Hematopoietic multipotent progenitor cell treated with erythropoietin and hydrocortisone succinate and interleukin-3 and kit ligand, for 15 days (in vitro differentiated cells): ENCODE results near the gene KCNQ5.

ENCODE experiments used
- DNase-seq: peaks from one replicate; pipeline ENCODE4 v3.0.0-alpha.2; 2015; ENCODE audit warnings: low spot score

Gene KCNQ5

DNA sequence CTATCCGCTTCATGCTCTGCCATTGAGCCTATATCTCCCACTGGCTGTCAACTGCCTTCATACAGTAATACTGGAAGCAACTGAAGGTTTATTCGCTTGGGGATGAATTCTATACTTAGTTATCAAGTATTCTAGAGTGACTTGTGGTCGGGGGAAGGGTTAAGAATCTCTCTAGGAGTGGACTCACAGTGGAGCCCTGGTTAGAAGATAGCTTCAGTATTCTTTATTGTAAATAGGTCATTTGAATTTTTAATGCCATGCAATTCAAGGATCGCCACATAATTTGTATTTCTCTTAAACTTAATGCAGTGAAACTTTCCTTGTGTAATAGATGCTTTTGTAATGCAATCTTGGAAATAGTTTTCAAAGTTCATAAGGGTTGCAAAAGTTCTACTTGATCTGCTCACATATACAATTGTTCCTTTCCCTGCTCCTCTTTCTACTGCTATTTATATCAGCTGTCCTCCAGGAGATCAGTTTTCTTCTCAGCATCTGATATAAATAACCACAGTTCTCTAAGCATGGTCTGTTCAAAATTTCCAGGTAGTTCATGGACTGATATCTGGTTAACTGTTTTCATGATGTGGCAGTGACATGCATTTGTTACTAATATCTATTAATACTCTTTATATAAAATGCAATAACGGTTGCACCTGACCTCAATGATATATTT is 120.3 kb downstream of the KCNQ5 start:
- no peak for DNase-seq

DNA sequence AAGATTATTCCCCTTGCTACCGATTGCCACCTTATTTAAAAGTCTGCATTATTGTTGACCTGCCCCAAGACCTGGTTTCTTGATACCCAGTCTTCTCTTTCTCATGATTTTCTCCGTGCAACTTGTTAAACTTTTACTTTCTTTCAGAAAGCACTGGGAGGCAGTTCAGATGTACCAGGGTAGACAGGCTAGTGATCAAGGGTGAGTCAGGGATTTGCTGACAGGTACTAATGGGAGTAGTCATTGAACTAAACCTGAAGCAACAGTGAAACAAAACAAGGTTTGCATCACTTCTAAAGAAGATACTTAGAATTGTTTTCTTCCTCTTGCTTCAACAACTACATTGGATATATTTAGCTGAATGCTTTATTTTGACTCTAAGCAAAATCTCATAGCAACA is 124.4 kb downstream of the KCNQ5 start:
- no peak for DNase-seq

DNA sequence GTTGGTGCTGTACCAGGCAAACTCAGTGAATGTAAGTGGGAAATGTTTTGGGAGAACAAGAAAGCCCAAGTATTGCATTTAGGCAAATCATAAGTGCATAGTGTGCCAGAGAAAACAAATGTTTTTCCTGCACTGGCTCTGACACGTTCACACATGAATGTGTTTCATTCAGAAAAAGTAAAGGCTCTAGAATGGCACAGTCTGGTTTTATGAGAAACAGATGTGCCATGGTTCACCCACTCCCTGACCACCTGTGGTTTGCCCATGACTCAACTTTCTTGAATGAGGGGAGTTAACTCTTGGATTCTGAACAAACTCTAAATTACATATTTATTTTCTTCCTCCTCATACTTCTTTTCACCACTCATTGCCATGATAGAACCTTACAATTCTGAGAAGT is 126.9 kb downstream of the KCNQ5 start:
- DNase-seq: no peak

DNA sequence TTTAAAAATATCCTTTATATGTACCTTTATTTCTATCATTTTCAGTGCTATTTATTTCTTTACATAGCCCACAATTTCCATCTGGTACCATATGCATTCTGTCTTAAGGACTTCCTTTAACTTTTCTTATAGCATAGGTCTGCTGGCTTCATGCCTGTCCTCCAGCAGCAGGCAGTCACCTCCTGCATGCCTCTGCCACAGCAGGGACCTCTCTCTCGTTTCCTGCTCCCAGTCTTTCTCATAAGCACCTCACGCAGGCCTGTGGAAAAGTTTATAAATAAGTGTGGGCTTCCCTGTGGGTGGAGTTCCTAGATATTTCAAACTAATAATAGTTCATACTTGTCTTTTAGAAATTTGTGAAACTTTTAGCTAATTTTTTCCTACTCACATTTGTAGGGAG is 133.9 kb downstream of the KCNQ5 start:
- DNase-seq: no peak

DNA sequence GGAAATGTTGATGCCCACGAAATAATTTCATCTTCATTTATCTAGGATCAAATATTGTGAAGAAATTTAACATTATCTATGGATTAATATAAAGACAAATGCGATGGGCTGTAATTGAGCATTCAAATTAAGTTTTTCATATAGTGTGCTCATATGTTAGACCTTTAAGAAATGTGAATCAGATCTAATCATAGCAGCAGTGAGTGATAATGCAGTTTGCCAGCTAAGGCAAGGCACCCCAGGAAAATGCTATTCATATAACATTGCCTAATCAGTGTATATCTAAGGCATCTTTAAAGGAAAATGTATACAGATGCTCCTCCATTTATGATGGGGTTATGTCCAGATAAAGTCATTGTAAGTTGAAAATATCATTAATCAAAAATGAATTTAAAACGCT is 135.2 kb downstream of the KCNQ5 start:
- DNase-seq: no peak

DNA sequence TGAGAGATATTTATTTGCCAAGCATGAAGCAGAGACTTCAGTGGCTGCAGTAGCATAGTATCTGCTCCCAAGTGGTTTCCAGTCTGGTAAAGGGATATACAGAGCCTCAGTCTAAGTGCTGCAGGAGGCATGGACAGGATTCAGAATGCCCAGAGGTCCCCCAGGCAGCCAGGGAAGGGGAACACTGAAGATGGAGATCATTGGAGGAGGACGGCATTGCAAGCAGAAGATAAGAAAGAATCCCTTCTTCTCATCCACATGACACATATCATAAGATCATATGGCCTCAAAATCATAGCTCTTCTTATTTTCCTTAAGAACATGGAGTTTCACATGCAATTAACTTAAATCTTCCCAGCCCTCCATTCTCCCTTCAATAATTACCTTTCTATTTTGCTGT is 136.1 kb downstream of the KCNQ5 start:
- no peak for DNase-seq

DNA sequence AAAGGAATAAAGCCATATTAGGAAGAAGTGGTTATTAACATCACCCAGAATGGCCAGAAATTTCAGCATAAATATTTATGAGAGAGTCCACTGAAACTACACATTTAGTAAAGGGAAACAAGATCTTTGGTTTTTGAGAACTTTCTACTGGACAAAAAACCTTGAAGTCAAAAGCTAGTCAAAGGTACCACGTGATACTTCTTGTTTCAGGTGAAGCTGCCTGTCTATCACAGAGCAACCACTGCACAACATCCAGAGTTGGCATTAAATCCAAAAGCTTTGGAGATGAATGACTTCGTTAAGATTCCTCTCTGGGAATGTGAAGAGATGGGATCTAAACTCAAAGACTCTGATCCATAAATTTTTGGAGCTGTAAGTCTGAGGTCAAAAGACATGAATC is 137.0 kb downstream of the KCNQ5 start:
- no peak for DNase-seq

DNA sequence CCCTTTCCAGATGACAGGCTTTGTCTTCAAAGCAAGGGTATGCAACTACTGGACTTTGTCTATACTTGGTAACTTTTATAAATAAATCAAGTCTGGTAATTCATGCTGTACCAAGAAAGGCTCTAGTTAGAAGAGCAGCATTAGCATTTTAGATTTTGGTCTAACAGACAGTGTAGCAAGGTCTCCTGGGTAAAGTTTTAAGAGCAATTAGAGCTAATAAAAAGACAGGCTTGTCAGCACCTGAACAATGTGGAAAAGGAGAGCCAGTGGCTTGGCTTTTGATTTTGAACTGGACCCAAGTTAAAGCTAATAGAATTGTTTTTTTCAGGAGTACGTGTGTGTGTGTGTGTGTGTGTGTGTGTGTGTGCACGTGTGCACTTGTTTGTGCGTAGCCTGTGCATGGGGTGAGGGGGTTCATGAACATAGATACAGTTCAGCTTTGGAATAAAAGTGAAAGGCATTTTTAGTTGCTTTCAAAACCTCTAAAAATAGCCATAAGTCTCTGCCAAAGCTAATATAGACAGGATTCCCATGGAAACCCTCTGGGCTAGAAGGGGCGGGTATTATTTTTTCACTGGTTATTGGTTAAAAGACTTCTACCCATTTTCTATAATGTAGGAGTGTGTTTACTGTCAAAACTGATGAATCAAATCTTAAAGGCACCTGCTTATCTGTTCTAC is 138.4 kb downstream of the KCNQ5 start:
- no peak for DNase-seq

DNA sequence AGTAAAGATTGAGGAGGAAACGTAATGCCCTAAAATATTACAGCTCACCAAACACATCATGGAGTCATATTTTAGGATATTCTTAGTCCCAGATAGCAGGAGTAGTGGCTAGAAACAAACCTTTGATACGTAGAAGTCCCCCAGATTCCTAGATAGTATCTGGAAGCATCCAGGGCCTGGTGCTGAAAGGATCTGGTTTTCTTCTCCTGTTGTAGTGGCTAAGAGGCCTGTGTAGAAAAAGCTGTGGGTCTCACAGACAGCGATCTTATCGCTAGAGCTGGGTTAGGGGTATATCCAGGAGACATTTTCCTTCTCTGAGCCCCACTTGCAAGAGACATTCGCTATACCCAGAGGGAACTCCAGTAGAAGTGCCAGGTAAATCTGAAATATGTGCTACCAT is 139.9 kb downstream of the KCNQ5 start:
- no peak for DNase-seq

DNA sequence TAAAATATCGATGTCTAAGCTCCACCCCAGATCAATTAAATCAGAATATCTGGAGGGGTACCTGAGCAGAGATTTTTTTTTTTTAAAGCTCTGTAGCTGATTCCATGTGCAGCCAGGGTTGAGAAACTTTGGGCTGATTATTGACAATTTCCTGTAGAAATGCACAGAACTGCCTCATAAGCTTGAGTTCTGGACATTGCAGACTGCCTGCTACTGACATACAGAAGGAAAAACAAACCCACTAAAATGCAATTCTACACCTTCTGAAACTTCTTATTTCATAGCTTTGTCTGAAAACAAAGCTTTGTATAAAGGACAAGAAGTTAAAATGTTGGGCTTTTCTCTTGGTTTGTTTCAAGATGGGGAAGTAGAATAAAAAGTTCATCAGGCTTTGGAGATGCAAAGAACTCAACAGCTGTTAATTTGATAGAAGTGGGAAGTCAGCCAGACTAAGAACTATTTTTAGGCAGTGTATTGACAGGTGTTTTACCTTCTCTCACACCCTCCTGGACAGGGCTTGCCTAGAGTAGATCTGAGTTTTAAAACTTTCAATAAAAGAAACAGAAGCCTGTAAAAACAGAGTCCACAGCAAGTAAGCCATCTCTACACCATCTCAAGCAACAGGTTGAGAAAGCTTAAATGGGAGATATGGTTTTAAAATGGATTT is 147.7 kb downstream of the KCNQ5 start:
- no peak for DNase-seq

DNA sequence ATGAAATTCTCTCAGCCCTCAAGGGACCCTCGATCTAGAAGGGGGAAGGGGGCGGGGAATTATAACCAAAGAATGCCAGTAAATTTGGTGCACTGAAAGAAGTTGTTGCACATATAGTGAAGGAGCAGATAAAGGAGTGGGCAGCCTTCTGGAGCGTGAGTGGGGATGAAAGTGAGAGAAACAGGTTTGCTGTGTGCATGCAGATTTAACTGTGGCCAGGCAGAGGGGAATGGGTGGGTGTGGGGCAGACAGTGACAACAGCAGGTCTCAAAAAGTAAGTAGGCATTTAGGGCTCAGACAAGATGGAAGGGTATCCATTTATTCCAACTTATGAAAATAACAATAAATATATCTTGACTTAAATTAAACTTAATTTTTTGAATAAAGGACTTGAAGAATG is 149.1 kb downstream of the KCNQ5 start:
- DNase-seq: no peak

DNA sequence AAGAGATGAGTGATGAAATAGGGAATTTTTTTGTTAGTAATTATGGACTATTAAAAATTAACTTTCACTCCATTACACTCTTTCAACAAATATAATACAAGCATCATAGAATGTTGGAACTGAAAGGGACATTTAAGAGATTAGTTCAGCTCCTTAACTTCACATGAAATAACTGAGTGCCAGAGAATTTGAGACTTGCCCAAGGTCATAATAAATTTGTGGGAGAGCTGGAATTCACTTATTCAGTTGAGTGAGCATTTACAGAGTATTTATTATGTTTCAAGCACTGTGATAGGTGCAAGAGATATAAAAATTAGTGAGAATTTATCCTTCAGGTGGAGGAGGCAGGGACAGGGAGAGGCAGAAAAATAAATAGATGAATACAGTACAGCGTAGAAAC is 154.6 kb downstream of the KCNQ5 start:
- no peak for DNase-seq

DNA sequence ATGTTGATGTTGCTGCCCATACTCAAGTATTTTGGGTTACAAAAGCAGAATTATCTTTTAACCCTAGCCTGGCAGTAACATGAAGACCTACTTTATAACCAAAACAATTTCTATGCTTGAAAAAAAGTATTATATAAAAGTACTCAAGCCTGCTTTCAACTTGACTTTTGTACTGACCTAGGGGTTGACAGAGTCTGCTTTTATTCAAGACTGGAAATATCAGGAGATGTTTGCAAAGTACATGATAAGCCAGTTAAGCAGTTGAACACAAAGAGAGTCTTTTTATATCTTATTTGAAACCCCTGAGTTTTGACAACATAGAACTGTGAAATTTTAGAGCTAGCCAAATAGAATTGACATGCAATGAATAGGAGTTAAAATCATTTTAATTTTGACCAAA is 159.8 kb downstream of the KCNQ5 start:
- DNase-seq: no peak

DNA sequence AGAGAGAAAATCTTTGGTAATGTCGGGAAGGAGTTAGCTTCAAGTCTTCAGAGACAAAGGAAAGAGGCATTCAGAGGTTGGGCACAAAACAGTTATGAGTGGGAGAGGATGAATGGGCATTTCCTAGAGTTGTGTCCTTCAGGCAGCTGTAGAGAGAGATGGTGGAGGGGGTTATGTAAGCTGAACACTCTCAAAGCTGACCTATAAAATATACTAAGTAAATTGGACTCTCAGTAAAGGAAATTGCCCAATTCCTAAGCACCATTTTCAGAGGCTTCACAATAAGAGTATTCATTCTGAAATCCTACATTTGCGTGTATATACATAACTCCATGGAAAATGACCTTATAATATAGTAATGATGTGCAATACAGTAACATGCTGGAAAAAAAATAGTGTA is 161.2 kb downstream of the KCNQ5 start:
- DNase-seq: no peak

DNA sequence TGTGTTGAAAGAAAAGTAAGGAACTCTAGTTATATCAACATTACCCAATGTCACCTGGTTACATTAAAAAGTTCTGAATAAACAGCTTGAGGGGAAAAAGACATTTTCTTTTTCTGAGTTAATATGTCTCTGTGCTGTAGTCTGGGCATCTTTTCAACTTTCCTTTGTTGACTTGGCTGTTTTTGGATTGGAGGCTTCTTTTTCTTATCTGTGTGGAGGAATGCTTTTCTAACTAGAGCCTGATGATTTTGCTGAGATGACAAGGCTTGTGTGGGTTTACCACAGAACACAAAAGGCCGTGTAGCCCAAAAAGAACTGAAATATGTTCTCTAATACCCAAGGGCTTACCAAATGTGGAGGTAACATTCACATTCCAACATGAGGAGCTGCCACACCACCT is 161.8 kb downstream of the KCNQ5 start:
- no peak for DNase-seq

DNA sequence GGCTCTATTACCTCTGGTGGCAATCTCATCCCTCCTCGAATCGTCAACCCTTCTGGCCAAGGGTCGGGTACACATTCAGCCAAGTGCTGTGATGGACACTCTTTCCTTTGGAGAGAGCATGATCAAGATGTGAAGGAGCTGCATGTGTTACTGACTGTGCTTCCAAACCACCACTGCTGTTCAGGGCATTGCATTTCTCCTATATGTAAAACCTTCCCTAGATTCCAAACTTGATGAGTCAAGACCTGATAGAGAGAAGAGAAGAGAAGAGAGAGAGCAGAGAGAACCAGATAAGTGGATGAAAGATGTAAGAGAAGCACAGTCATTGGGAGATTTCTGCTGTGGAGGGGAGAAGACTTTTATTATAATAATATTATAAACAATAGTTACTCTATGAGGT is 162.2 kb downstream of the KCNQ5 start:
- DNase-seq: no peak

DNA sequence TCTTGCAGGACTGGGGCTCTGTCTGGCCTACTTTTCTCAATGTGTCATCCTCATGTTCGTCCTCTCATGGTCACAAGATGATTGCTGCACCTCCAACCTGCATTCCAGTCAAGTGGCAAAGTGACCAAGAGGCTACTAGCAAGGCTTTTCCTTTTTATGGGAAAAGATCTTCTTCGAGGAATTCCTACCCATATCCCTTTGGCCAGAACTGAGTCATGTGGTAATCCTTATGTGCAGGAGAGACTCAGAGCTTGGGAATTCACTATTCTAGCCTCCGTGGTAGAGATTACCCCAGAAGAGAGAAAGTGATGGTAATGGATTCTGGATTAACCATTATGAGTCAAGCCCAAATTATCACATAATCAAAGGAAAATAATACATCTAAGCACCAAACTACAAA is 162.7 kb downstream of the KCNQ5 start:
- DNase-seq: no peak

DNA sequence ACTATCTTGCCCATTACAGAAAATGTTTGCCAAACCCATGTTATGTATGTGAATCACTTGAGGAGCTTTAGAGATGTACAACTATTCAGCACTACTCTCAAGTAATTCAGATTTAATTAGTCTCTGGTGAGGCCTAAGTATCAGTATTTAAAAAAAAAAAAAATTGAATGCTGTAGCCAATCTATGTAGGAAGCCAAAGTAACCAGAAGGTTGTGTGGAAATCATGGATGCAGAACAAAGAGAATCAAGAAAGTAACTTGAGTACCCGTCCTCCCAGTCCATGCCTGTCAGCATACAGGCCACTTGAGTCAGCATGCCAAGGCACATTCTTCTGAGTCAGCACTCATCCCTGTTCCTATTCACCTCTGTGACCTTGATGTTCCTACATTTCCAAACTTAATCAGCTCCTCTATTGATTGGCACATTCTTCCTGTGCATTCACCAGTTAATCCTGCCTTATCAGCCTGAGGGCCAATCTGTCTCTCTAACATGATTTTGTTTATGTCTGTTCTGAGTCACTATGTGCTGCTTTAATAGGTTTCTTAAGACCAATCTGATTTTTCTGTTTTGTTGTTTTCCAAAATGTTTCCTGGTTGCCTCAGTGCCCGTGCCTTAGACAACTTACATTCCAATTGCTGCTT is 165.6 kb downstream of the KCNQ5 start:
- DNase-seq: no peak

DNA sequence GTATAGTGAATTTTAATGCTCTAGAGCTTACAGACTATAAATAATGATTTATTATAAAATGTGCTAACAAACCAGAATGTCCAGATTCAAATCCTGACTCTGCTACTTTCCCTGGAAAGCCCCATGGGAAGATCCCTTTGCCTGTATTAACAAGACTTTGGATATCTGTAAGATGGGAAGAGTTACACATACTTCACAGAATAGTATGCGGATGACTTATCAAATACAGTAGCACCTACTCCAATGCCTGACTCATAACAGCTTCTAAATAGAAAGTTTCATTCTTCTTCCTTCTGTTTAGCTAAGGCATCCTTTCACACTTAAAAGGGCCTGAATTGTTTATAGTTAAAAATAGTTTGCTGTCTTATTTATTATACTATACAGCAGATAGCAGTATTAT is 166.3 kb downstream of the KCNQ5 start:
- no peak for DNase-seq

DNA sequence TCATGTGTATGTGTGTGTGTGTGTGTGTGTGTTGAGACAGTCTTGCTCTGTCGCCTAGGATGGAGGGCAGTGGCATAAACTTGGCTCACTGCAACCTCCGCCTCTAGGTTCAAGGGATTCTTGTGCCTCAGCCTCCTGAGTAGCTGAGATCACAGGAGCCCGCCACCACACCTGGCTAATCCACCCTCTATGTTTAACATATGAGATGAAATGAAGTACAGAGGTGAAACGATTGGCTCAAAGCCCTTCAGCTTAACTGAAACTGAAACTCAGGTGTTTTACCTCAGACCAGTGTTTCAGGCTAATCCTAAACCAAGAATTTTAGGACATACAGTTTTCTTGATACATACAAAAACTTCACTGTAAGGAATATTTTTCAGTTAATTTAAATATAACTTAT is 167.3 kb downstream of the KCNQ5 start:
- DNase-seq: no peak

DNA sequence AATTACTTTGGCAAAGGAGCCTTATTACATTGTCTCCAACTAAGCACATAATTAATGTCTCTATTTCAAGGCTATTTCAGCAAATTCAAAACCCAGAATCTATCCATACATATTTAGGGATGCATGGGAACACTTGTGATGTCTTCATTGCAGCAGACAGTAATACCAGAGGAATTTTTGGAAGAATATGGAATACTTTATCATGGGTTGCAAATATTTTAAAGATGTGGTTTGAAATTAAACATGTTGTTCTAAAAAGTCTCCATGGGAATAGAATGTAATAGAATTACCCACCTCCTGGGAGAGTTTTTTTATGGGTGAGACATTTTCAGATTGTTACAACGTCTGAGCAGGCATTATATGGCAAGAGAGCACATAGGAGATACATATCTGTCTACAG is 170.8 kb downstream of the KCNQ5 start:
- DNase-seq: no peak

DNA sequence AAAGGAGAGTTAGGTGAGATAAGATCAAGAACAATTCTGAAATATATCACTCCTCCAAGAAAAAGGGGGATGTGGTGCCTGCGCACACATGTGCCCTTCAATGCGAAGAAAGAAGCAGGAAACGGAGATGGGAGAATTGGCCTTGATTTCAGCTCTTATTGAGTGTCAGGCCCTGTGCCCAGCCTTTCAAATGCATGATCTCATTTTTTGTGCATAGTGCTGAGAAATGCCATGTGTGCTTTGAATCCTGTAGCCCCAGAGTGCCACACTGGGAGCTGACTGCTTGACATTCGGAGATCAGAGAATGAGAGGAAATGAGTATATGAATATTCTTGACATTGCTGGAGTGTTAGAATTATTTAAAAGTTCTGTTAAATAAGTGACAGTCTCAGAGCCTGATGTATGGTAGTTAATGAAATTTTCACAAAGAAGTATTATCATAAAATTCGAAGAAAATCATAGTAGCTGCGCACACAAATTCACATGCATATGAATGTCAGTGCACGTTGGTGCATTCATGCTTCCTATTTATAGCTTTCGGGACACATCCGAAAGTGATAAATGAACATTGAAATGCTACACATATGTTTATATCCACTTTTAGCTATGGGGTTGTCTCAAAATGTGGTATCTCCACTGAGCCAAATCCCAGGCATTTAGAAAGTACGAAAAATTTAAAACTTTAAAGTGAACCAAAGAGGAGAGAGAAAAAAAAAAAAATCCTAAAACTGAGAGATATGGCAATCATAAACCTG is 172.0 kb downstream of the KCNQ5 start:
- DNase-seq: no peak
